Lower leg skin (tissue), 4 donors: ENCODE results near the gene LCN15. TPM values are rescaled to one million over a fixed set of nuclear protein-coding genes. Genes with fewer than 3 reads are reported as not detected.

ENCODE experiments used
- DNase-seq, 2 donors: peaks; one replicate each; pipeline ENCODE4 v3.0.0-alpha.2; 2019; ENCODE audit warnings: low spot score in 2 of 2
- H3K4me3 ChIP-seq: fragments of 200-600 bp; sonication (generic); 2 replicates; pipeline ENCODE4 v1.5.1; 2017; ENCODE audit warnings: mild to moderate bottlenecking, low read depth; ENCODE audit not compliant: poor library complexity, severe bottlenecking
- CTCF ChIP-seq, 3 donors: fragments of 450-650 bp; IDR thresholded peaks; one replicate each; pipeline ENCODE4 v1.5.1; 2016; ENCODE audit warnings: antibody characterized with exemption in 3 of 3, mild to moderate bottlenecking in 3 of 3, moderate library complexity in 2 of 3
- POLR2A ChIP-seq, 2 donors: fragments of 450-650 bp; IDR thresholded peaks; one replicate each; pipeline ENCODE4 v1.6.1; 2016 to 2017; ENCODE audit warnings: antibody characterized with exemption in 2 of 2, mild to moderate bottlenecking in 1 of 2, moderate library complexity in 1 of 2
- WGBS, 2 donors: methylation state at CpG; one replicate each; pipeline ENCODE4 v1.1.5; 2018; 5-methylcytosine and 5-hydroxymethylcytosine counted together
- intact Hi-C: fragments of 100-400 bp; cut with DNase I; formaldehyde crosslinking; loops from one replicate; pipeline ENCODE4 v1.15.0; 2023; ENCODE audit warnings: low total_unique reads
- total RNA-seq, 4 donors: library from RNA; depleted of rRNA; stranded (reverse); fragments of >200 nt; gene quantifications; one replicate each; pipeline ENCODE4 v1.1.0, GENCODE V29; 2016

Gene LCN15
- total RNA-seq, 4 donors from 2014 or later, result not detected

GRCh38 chr9:136722093-136722968 is 42.0 kb downstream of the LCN15 start:
- peak in 1 of 2 donors; percentile 86 for DNase-seq
- H3K4me3 ChIP-seq, result no peak overlapping the region
- intact Hi-C loops, result no loop called here
- TF ChIP-seq CTCF (IDR thresholded peaks at IDR 0.05) (no peak), POLR2A (IDR thresholded peaks at IDR 0.05) (no peak)
- WGBS, 2 donors, result 74 to 84% methylated on average over 8 to 23 of the region's 31 CpGs

GRCh38 chr9:136721339-136722092 is 42.8 kb downstream of the LCN15 start:
- DNase-seq, result no peak
- no peak for TF ChIP-seq CTCF (IDR thresholded peaks at IDR 0.05)
- no peak for TF ChIP-seq POLR2A (IDR thresholded peaks at IDR 0.05)
- H3K4me3 ChIP-seq, result no peak overlapping the region
- intact Hi-C loops, result no loop called here
- 48 to 52% methylated on average over 23 to 30 of the region's 30 CpGs for WGBS, 2 donors

- WGBS, 2 donors, result 62 to 68% methylated on average over 5 to 10 of the region's 11 CpGs
- DNase-seq, result no peak
- H3K4me3 ChIP-seq, result no peak overlapping the region
- no peak for TF ChIP-seq CTCF (IDR thresholded peaks at IDR 0.05)
- intact Hi-C loops, result no loop called here
Observed at GRCh38 chr9:136720898-136721338, 43.4 kb downstream of the LCN15 start.

GRCh38 chr9:136720251-136720897 is 43.9 kb downstream of the LCN15 start:
- TF ChIP-seq CTCF (IDR thresholded peaks at IDR 0.05), result no peak
- TF ChIP-seq POLR2A (IDR thresholded peaks at IDR 0.05), result no peak
- whole genome bisulfite sequencing, 2 donors, result 26 to 50% methylated on average over 10 to 15 of the region's 20 CpGs
- no peak overlapping the region for H3K4me3 ChIP-seq
- intact Hi-C loops, result no loop called here
- DNase-seq, result peak in 1 of 2 donors; percentile 85

GRCh38 chr9:136719195-136719880 is 45.0 kb downstream of the LCN15 start:
- no peak for TF ChIP-seq POLR2A (IDR thresholded peaks at IDR 0.05)
- TF ChIP-seq CTCF (IDR thresholded peaks at IDR 0.05), result no peak
- WGBS, 2 donors, result 54 to 61% methylated on average over 6 to 9 of the region's 24 CpGs
- DNase-seq, result no peak
- intact Hi-C loops, result no loop called here
- H3K4me3 ChIP-seq, result no peak overlapping the region
